Inflammatory macrophage treated with lipopolysaccharide for 1 hour (primary cell): ENCODE results near the gene ENTHD1.

ENCODE experiments used
- DNase-seq, 2 donors: peaks; one replicate each; pipeline ENCODE4 v3.0.0-alpha.2; 2020 to 2022

ENTHD1 gene

DNA sequence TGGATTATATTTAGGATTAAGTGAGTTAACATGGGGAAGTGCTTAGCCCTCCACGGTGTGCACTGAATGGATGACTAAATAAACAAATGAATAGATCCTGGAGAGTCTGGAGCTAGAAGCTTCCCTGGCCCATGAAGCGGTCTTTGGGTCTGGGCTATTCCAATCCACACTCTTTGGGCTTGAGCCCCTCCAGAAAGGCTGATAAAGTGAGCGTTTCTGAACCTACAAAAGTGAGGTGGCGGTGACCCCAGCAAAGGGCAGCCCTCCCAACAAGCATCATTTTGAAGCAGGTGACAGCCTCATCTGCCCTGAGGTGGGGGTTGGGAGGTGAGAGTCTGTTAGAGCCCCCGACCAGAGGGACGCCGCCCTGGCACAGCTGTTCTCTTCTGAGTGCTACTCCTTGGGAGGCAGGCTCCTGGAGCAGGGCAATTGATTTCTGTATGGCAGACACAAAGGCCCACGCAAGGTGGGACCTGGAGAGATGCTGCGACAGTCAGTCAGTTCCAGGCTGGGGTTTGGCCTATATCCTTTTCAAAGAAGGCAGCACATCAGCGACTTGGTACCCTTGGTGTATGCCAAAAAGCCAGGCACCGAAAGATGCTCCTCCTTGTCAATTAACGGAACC, 165.2 kb downstream of the ENTHD1 start:
- no peak for DNase-seq

DNA sequence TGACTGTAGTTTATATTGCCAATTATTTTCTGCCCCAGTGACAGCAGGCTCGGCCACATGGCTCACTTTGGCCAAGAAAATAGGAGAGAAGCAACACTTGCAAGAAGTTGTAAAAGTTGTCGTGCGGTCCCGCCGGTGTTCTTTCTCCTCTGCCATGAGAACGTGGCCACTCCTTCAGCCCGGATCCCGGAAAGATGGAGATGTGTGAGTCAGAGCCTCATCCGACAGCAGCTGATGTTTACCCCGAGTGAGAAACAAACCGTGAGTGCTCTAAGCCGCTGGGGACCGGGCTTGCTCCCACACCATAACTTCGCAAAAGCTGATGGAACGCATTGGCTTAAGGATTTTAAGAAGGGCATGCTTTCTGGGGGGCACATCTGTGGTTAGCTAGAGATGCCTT, 166.0 kb downstream of the ENTHD1 start:
- DNase-seq: no peak

DNA sequence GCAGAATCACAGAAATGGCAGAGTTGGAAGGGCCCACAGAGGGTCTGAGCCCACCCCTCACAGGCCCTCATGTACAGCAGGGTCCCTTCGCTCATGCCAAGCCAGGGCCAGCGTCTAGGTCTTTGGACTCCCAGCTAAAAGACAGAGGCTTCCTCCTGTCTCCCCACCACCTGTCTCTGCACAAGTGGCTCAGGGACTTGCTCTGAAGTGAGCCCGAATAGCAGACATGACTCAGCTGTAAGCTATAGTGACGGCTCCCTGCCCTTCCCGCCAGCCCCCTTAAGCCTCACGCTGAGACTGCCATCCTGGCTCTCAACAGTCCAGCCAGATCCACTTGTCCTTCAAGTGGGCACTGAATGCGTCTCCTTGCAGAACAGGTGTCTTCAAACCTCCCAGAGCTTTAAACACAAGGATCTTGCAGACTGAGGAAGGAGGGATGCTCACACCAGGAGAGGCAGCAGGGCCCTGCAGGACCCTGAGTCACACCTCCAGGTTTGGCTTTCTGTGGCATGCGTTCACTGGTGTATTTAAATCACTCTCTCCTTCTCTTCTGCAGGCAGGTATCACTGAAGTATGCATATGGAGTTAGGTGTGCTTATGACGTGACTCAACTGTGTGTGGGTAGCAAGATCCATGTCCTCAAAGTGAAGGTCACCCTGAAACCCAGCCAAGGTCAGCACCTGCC, 168.1 kb downstream of the ENTHD1 start:
- no peak for DNase-seq

DNA sequence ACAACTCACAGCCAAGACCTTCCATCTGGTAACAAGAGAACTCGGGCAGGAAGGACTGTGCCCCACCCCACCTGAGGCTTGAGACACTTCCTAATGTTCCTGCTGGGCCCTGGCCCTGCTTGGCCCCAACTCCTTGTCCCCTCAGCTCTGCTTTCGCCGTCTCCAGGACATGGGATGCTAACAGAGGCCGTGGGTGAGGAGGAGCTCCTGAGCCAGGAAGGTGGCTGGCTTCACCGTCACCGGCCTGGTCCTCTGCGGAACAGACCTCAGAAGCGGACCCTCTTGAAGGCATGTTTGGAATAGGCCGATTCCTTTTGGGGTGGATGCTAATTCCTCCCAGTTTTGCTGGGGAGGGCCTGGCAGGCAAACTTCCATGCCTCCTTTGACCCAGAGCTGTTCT, 168.7 kb downstream of the ENTHD1 start:
- no peak for DNase-seq

DNA sequence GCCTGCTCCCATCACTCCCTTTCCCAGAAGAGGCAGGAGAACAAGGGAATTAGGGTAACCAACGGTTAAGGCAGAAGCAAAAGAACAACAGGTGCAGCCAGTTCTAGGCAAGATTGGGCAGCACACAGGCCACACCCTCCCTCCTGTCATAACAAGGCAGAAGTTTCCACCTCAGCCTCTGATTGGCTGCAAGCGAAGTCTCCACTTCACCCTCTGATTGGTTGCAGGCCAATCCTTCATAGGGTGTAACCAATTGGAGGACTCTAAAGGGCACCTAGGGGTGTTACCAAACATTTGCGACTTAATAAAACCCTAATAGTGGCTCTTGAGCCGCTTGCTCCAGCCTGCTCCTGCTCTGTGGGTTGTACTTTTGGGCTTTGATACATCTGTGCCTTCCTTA, 169.2 kb downstream of the ENTHD1 start:
- DNase-seq: no peak

DNA sequence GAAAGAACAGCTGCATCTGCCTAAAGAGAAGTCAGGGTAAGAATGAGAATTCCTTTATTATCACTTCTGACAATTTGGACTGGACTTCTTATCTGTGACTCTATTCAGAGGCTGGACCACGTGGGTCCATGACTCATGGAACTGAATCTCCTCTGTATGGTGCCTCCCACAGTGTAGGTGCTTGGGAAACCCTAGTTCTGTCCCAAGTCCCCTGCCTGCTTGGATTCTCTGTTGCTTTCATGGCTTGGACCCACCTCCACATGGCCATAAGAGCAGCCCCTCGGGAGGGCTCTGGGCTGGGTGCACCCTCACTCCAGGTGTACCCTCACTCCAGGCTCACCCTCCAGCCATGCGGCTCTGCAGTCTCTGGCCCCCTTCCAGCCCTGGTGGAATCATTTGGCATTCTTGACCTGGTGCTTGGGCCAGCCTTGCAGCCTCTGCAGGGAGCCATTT, 169.6 kb downstream of the ENTHD1 start:
- peak in 1 of 2 donors; percentile 3 for DNase-seq

DNA sequence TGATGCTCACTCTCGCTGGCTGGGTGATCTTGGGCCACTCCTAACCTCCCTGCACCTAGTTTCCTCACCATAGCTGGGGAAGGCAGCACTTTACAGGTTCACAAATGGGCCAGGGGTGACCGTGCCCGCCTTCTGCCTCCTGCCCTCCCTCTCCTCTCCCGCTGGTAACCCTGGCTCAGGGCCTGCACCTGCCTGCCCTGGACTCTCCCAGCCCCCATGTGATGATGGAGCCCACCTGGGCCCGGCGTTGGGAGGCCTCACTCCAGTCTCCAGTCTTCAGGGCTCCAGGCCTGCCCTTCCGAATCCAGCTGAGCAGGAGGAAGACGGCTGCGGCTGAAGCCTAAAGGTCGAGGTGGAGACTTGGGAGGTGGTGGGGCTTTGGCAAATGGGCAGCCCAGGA, 170.1 kb downstream of the ENTHD1 start:
- DNase-seq: no peak

DNA sequence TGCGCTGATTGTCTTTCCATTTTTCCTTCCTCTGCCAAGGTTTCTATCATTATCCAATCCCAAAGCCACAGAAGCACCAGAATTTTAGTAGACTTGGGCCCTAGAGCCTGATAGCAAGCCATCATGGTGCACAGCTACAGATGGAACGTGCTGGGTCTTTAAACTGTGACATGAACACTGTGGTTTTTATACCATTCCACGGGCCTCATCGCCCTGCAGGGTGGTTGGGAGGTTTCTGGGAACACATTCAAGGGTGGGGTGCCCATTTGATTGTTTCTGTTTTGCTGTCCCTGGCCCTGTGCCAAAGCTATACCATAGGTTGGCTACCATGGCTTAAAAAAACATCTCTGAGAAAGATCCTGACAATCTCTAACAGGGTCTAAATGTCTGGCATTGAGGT, 171.1 kb downstream of the ENTHD1 start:
- DNase-seq: no peak

DNA sequence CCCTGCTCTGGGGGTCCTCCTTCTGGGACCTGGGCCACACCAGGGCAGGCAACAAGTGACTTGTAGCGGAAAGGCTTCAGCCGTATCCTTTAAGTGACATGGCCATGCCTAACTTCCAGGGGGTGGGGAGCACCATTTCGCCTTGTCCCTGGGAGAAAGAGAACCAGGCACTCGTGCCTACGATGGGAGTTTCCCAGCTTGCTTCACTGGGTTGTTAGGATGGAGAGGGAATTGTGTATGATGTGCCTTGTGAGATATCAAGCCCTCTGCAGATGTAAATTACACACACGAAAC, 171.6 kb downstream of the ENTHD1 start:
- DNase-seq: no peak

DNA sequence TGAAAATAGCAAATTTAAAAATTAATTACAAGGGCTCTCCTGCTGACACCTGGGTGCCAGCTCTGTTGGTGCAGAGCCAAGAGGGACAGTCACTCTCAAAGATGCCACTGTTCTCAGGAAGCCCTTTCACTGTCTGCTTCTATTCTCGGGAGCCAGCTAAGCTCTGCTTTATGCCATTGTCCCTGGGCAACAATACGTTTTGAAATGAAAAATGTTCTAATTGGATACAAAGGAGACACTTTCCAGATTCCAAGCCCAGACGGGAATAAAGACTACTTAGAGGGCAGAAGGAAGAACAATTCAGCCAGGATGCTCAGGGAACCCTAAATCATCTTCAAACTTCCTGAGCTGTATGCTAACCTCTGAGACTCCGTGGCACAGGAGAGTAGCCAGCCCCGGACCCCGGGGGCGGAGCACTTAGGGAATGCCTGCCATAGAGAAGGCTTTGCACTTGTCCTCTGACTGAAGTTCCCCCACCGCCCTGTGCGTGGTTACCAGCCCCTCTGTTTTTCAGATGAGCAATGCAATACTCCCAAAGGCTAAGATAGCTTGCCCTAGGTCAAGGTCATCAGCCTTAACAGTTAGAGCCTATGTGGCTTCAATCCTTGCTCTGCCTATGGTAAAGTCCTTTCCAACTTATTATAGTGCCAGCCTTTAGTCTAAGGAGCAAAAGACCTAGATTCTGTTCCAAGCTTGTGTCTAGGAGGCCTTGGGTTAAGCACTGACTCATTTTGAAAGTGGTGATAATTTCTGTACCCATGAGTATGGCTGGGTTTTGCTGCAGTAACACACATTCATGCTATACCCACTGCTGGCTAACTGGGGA, 172.1 kb downstream of the ENTHD1 start:
- DNase-seq: no peak

DNA sequence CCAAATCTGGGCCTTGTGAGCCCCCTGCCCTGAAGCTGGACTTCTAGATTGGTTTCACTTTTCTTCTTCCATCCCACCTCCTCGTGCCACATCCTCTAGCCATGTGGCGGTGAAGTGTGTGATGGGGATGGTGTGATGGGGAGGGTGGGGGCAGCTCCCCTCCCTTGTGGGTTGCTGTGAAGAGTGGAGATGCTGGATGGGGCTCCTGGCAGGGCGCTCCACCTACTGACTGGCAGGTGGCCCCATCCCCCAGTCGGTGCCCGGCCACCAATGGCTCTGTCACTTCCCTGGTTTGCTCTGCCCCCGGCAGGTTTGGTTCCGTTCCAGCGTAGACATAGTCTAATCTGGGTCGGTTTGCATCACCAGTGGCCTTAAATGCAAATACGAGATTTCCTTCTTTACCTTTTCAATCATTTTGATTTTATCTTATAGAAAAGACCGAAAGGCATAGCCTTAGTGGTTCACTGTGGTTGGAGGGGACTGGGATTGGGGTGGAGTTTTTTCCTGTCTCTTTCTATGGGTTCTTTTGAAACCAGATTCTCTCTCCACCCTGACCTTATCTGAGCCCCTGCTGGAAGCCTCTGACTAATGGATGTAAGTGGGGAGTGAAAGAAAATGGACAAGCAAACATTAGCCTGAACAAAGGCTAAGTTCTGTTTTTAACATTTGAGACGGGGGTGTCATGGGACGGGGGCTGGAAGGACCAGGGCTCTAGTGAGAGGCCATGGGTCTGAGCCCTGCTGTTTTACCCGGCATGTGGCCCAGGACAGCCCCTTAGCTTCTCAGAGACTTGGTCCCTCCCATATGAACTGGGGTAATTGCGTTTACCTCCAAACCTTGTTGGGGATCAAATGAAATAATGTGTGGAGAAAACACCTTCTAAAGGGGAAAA, 173.8 kb downstream of the ENTHD1 start:
- no peak for DNase-seq

DNA sequence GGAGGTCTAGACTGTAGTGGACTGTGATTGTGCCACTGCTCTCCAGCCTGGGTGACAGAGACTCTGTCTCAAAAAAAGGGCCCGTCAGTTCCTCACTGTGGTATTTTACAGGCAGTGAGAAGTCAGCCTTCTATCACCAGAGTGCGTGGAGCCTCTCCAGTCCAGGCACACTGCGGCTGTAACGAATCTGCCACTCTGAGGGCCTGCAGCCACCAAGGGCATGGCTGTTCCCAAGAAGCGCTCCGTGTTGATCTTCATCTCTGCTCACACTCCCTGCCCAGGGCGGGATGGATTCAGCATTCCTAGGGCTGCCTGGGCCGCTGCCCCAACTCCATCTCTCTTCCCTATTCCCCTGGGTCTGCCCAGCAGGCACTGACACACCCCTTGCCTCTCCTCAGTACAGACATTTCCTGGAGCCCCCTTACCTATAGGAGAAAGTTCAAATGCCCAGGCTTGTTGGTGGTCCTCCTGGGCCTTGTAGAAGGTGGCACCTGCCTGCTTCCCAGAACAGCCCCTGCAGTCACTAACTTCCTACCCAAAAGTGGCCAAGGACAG, 174.6 kb downstream of the ENTHD1 start:
- no peak for DNase-seq

DNA sequence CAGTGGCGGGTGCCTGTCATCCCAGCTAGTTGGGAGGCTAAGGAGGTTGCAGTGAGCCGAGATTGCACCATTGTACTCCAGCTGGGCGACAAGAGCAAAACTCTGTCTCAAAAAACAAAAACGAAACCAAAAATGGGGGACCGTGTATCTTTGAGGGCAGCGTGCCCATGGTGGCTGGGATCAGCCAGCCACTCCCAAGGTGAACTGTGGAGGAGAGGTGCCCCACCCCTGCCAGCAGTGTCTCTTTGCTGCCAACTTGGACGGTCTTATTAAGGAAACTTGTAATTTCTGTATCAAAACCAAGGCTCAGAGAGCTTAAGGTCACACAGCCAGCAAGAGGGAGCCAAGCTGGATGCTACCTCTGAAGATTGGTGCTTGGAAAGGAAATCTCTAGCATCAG, 175.4 kb downstream of the ENTHD1 start:
- DNase-seq: no peak

DNA sequence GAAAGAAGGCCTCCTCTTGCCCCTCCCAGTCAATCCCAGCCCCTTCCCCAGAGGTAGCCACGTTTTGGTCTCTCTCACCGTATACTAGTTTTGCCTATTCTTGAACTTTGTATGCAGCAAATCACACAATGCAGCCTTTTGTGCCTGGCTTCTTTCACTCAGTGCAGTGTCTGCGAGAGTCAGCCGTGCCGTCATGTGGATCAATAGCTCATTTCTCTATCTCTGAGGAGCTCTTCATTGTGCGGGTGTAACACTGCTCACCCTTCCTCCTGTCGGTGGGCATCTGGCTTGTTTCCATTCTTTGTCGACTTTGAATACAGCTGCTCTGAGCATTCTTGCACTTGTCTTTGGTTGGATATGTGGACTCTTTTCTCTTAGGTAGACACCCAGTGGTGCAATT, 176.5 kb downstream of the ENTHD1 start:
- no peak for DNase-seq

DNA sequence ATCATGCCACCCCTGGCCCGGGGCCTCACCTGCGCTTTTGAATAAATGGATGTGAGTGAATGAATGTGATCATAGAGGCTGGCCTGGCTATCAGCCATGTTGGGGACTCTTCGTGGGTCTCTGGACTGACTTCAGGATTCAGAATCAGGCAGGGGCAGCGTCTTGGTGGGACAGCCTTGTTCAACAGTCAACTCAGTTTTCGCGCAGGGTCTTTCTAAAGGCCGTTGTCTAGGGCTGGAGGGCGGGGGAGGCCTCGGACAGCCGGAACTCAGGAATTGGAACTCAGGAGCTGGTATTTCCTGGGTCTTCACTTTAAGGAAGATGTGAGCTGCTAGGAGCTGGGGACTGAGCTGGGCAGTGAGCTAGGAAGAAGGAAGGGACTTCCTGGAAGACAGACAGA, 177.0 kb downstream of the ENTHD1 start:
- DNase-seq: no peak

DNA sequence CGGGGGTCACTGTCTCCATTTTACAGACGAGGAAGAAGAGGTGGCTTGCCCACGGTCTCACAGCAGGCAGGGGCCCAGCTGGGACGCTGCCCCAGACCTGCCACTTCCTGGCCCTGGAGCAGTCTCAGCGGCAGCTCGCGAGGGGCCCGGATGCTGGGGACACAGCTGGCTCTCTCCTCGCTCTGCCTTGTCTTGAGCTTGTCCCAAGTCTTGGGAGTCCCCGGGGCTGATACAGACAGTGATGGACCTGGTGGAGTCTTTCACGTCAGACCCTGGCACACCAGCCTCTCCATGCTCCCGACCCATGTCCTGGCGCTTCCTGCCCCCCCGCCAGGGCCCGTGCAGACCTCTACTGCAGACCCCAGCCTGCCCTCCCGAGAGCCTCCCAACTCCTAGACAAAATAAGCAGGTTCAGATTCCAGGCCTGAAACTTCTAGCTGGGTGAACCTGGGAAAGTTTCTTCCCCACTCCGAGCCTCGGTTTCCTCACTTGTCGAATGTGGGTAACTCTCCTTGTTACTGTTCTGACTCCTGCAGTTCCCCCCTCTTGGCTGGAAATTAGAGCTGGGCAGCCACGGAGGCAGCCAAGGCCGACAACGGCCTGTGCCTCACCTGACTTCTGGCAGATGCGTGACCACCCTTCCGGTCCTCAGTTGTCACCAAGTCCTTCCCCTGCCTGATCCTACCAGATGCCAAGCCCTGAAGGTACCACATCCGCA, 177.6 kb downstream of the ENTHD1 start:
- DNase-seq: no peak

DNA sequence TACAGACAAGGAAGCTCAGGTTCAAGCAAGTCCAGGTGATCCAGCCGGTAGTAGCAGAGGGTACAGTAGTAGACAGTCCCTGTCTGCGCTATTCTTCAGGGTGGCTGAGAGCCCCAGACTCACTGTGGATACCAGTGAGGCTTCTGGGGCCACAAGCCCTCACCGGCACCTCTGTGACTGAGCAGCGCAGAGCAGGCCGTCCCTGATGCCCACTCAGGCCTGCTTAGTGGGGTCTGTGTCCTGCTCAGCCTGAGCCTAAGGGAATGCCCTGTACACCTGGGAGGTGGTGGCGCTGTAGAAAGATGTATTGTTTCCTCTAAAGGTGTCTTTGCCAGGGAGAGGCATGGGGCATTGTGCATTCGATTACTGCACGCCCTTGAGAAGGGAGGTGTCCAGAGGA, 179.2 kb downstream of the ENTHD1 start:
- no peak for DNase-seq

DNA sequence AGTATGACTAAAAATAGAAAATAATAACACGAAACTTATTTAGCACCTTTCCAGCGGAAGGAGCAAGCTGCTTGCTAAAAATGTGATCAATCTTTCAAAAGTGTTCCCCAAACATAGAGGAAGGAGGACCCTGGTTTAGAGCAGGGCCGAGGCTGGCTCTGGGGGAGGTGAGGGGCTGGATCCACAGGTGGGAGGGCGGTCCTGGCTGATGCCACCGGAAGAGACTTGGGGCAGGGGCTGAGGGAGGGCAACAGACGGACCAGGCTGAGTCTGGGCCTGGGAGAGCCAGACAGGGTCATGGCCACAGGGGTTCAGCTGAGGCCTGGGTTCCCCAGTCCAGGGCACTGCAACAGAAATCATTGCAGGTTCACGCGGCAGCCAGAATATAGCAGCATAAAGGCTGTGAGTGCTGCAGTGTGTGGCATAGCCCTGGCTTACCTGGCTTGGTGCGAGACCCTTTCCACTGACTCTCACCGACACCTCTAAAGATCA, 179.7 kb downstream of the ENTHD1 start:
- no peak for DNase-seq

DNA sequence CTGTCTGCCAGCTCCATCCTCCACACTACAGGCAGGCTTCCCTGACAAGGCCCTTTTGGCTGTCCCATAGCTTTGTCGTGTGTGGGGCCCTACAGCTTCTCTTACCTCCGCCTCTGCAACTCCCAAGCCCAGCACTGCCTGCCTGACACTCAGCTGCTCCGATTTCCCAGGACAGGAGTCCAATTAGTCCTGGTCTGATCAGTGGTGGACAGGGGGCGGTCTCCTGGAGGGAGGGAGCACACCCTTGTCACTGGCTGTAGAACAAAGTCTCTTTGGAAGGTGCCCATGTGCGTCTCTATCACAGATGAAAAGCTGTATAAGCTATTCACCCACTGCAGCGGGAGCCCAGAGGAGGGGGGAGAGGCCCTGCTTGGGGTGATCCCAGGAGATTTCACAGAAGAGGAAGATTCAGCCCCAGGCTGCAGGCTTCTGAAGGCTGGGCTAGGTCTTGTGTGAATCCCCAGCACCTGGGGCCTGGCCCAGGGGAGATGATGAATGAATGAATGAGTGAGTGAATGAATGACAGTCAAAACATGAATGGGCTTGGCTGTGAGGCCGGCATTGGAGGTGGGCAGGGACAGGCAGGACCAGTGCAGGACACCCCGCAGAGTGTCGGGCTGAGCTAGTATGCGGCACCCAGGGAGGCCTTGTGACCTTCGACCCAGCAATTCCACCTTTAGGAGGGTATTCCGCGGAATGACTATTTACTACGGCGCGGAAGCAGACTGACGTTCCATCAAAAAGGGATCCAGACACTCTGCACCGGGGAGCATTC, 180.6 kb downstream of the ENTHD1 start:
- no peak for DNase-seq

DNA sequence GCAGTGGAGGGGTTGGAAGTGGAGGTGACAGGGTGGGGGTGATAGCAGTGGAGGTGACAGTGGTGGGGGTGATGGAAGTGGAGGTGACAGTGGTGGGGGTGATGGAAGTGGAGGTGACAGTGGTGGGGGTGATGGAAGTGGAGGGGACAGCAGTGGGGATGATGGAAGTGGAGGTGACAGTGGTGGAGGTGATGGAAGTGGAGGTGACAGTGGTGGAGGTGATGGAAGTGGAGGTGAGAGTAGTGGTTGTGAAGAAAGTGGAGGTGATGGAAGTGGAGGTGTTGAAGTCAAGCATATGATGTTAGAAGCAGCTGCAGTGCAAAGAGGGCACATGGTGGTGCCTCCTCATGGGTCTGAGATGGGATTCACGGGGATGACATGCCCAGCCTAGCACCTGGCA, 181.5 kb downstream of the ENTHD1 start:
- no peak for DNase-seq
